ENCODE measurements around the gene ISL1. TPM values are rescaled to one million over a fixed set of nuclear protein-coding genes. Genes with fewer than 3 reads are reported as not detected.

Gene ISL1
- total and polyA plus RNA-seq, 2 of the 8 experiments (the other 6 are each of a cell fraction or from before 2014, with no cell fraction given): 0.05 to 0.19 TPM

DNA sequence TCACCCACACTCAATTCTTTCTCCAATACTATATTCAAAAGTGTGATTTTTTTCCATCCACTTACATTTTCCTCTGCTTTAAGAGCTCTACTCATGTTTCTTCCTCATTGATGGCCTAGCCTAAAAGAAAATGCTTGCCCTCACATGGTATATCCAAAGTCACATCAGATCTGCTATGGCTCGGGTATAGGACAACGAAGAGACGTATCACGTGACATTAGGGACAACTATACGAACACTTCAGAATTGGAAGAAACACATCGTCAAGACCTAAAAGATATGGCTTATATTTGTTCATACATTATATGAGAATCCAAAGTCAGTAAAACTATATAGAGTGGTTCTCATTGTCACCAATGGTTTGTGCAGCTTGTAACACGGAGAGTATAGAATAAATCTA is 8.2 kb upstream of the ISL1 start:
- Histone ChIP-seq H3K23me2 (ENCODE audit: low read depth, low read length) (peaks cover 12% of the 10 kb centered on the region), H3K27me3 (replicated peaks in 1 of 4; ENCODE audit: control insufficient read depth in 3 of 4, extremely low read depth in 1 of 4, insufficient read depth in 3 of 4, low read length in 3 of 4) (peaks cover 22 to 54% (median 44%) of the 10 kb centered on the region in 4 experiments), H2AK5ac (ENCODE audit: low read depth, low read length) (no peak overlapping the region), H3K36me3 (ENCODE audit: control insufficient read depth in 2 of 4, insufficient read depth in 4 of 4, low read length in 3 of 4) (no peaks in the 10 kb centered on the region), H2AFZ (ENCODE audit: low read length) (no peak overlapping the region), H3K27ac (ENCODE audit: low read depth, low read length) (no peak overlapping the region), H2BK120ac (replicated peaks; ENCODE audit: low read depth, low read length) (no peak overlapping the region), H3K79me1 (ENCODE audit: low read depth, low read length) (no peaks in the 10 kb centered on the region), H3K18ac (ENCODE audit: extremely low read depth, low read length) (no peak overlapping the region), H2BK5ac (ENCODE audit: low read depth, low read length) (no peak overlapping the region), H3K56ac (replicated peaks; ENCODE audit: insufficient read length, low read depth, low read length) (no peak overlapping the region), H3K79me2 (ENCODE audit: control insufficient read depth in 1 of 2, insufficient read depth in 2 of 2, low read length in 2 of 2) (no peaks in the 10 kb centered on the region), H3K4ac (replicated peaks; ENCODE audit: insufficient read length, low read depth, low read length) (no peak overlapping the region), H2BK20ac (ENCODE audit: low read length) (no peak overlapping the region), H4K5ac (ENCODE audit: insufficient read length, low read depth, low read length) (no peak overlapping the region), H3K9me3 (ENCODE audit: insufficient read depth in 2 of 2, low read depth in 1 of 2, low read length in 1 of 2) (no peaks in the 10 kb centered on the region), H3K9ac (replicated peaks in 1 of 4; ENCODE audit: extremely low read depth in 1 of 4, low read depth in 3 of 4, low read length in 3 of 4) (no peak overlapping the region), H4K8ac (ENCODE audit: extremely low read depth, insufficient read depth, low read length) (no peak overlapping the region), H2BK15ac (ENCODE audit: low read length) (no peak overlapping the region), H3K4me2 (ENCODE audit: insufficient read depth in 1 of 2, low read depth in 2 of 2, low read length in 2 of 2) (no peak overlapping the region), H3K14ac (ENCODE audit: insufficient read length) (no peak overlapping the region), H2BK12ac (ENCODE audit: low read depth, low read length) (no peak overlapping the region), H3K4me1 (replicated peaks in 1 of 4; ENCODE audit: control insufficient read depth in 3 of 4, insufficient read depth in 4 of 4, low read length in 3 of 4) (peaks cover 4 to 22% (median 14%) of the 10 kb centered on the region in 4 experiments; a peak in 6 of 7 replicates), H3K23ac (ENCODE audit: insufficient read length) (no peak overlapping the region), H4K91ac (replicated peaks; ENCODE audit: insufficient read length, low read length) (no peak overlapping the region), H4K20me1 (replicated peaks in 1 of 2; ENCODE audit: control insufficient read depth in 1 of 2, insufficient read depth in 2 of 2, low read length in 2 of 2) (peaks cover 0 to 2% of the 10 kb centered on the region in 2 experiments), H3K4me3 (ENCODE audit: extremely low read depth in 1 of 4, insufficient read depth in 2 of 4, low read depth in 3 of 4, low read length in 4 of 4) (no peak overlapping the region)
- ChIA-PET CTCF (ENCODE audit: partially characterized antibody) (interaction anchor here (0.5 to 11.8 kb wide), 3 partner anchors 27 to 410 kb away, joined by 3 to 113 read pairs (median 4); no protein-coding TSS in a partner anchor), POLR2A (ENCODE audit: partially characterized antibody) (no interaction called here)
- FAIRE-seq (no peak), DNase-seq (ENCODE audit: low read depth in 1 of 2, low spot score in 2 of 2) (no peak)
- WGBS, 2 experiments (ENCODE audit: extremely low coverage in 1 of 2, insufficient coverage in 1 of 2, insufficient read length in 1 of 2, insufficient replicate concordance in 2 of 2, low coverage in 1 of 2, low lambda C conversion rate in 2 of 2, missing lambda C conversion rate in 1 of 2): 85% methylated on average over 7 of the region's 7 CpGs; no CpG with 5 or more reads in 1 of the 2 experiments
- TF ChIP-seq RFX5 (IDR thresholded peaks at IDR 0.05; ENCODE audit: borderline replicate concordance, low read depth, low read length): no peak
- no peak for TF ChIP-seq BRCA1 (IDR thresholded peaks at IDR 0.05; ENCODE audit: low read depth, low read length)
- TF ChIP-seq EP300 (IDR thresholded peaks at IDR 0.05; ENCODE audit: borderline replicate concordance in 1 of 2, low read depth in 2 of 2, low read length in 2 of 2): no peak
- no peak for TF ChIP-seq PHF8 (conservative IDR thresholded peaks at IDR 0.05; ENCODE audit: low read depth, low read length)
- no peak for TF ChIP-seq EGR1 (IDR thresholded peaks at IDR 0.05; ENCODE audit: borderline replicate concordance, low read depth, low read length)
- no peak for TF ChIP-seq TAF7 (optimal IDR thresholded peaks at IDR 0.05; ENCODE audit: borderline replicate concordance, low read depth, low read length)

All from H1 (cell line).